PC-3 (cell line): ENCODE data around the gene TEDC1.

ENCODE experiments used
- CTCF ChIP-seq: fragments of 300-600 bp; sonication (generic); conservative IDR thresholded peaks from 2 replicates; pipeline ENCODE4 v1.5.1; 2017; ENCODE audit warnings: antibody characterized with exemption, low read depth, mild to moderate bottlenecking, low read length
- EZH2 ChIP-seq: fragments of 300-600 bp; sonication (generic); IDR thresholded peaks from one replicate; pipeline ENCODE4 v1.6.1; 2017; ENCODE audit warnings: antibody characterized with exemption, mild to moderate bottlenecking, low read length; ENCODE audit not compliant: unreplicated experiment

GRCh38 chr14:105470350-105471296, 20.4 kb upstream of the TEDC1 start:
- TF ChIP-seq CTCF = no peak
- TF ChIP-seq EZH2 = no peak
